ENCODE data around the gene KREMEN2.

Gene KREMEN2

GRCh38 chr16:3007957-3008689 is 44.0 kb downstream of the KREMEN2 start:
- no peak for DNase-seq

GRCh38 chr16:3008690-3009037 is 44.6 kb downstream of the KREMEN2 start:
- DNase-seq: no peak

GRCh38 chr16:3009568-3010390 is 45.7 kb downstream of the KREMEN2 start:
- no peak for DNase-seq

GRCh38 chr16:3010510-3010909 is 46.4 kb downstream of the KREMEN2 start:
- no peak for DNase-seq

GRCh38 chr16:3012246-3012645 is 48.2 kb downstream of the KREMEN2 start:
- DNase-seq: peak; percentile 70

- DNase-seq: peak; percentile 43
Measured at GRCh38 chr16:3012828-3013420, 48.8 kb downstream of the KREMEN2 start, which contains the start of gene CLDN9. CLDN9 (plus strand) TSS chr16:3012923; CDS start chr16:3013363, 440 bp downstream.

GRCh38 chr16:3013491-3013951 is 49.4 kb downstream of the KREMEN2 start:
- no peak for DNase-seq

GRCh38 chr16:3013998-3014690 is 50.1 kb downstream of the KREMEN2 start:
- no peak for DNase-seq

- no peak for DNase-seq
Measured at GRCh38 chr16:3014971-3015370, 50.9 kb downstream of the KREMEN2 start.

- no peak for DNase-seq
Measured at GRCh38 chr16:3015865-3016521, 51.9 kb downstream of the KREMEN2 start.

GRCh38 chr16:3017344-3017743 is 53.3 kb downstream of the KREMEN2 start:
- DNase-seq: no peak

Data from NCI-H1092 (cell line).